ENCODE measurements around the gene GTPBP1.

DNA sequence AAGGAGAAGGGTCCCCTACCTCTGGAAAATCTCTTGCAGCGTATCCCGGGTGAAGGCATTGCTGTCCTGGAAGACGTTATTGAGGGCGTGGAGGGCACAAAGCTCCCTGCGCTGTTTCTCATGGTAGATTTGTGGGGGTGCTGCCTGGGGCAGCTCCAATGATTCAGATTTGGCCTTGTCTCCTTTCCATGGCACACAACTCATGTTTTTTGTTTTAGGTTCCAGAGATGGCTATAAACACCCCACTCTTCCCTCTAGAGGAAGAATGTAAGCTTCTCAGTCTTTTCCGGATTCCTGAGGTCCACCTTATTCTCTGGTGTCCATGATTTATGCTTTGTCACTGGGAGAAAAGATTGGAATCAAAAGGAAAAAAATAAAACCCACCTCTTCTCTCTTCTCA, 6.0 kb upstream of the GTPBP1 start:
- no peak for TF ChIP-seq POLR2AphosphoS5 (IDR thresholded peaks at IDR 0.05)
- TF ChIP-seq POLR2A (IDR thresholded peaks at IDR 0.05): no peak
- TF ChIP-seq CTCF (IDR thresholded peaks at IDR 0.05): peak in 1 of 2 donors; percentile 1
- TF ChIP-seq EP300 (IDR thresholded peaks at IDR 0.05): no peak

Data from suprapubic skin (tissue), 4 donors.